IPS-20b (cell line): ENCODE results near the gene GALNT5.
"Not testable (repeated sequence)": the region's sequence is repeated elsewhere in the genome, so short reads cannot be mapped to it uniquely, and the experiment has no call there.

Experiments
- H3K27ac ChIP-seq: one replicate; pipeline ENCODE4 v1.5.1; 2013; ENCODE audit warnings: low read length
- H3K27me3 ChIP-seq: 2 replicates; pipeline ENCODE4 v1.6.1; 2013; ENCODE audit warnings: mild to moderate bottlenecking, low read length, inconsistent platforms; ENCODE audit not compliant: insufficient read depth
- H3K36me3 ChIP-seq: 2 replicates; pipeline ENCODE4 v1.6.1; 2013; ENCODE audit warnings: low read depth, mild to moderate bottlenecking, inconsistent platforms, low read length, moderate library complexity; ENCODE audit not compliant: insufficient read depth
- H3K4me1 ChIP-seq: 2 replicates; pipeline ENCODE4 v1.6.1; 2013; ENCODE audit warnings: mild to moderate bottlenecking, control low read depth, inconsistent platforms, low read length, moderate library complexity; ENCODE audit not compliant: insufficient read depth
- H3K4me3 ChIP-seq: 2 replicates; pipeline ENCODE4 v1.5.1; 2013; ENCODE audit warnings: mild to moderate bottlenecking, low read length, inconsistent platforms
- H3K9ac ChIP-seq: 2 replicates; pipeline ENCODE4 v1.6.1; 2013; ENCODE audit warnings: low read depth, mild to moderate bottlenecking, inconsistent platforms, low read length, moderate library complexity
- H3K9me3 ChIP-seq: 2 replicates; pipeline ENCODE4 v1.6.1; 2013; ENCODE audit warnings: mild to moderate bottlenecking, low read depth, low read length, inconsistent platforms; ENCODE audit not compliant: insufficient read depth

The GALNT5 gene

GRCh38 chr2:157267476-157267875 lies 10.0 kb downstream of the GALNT5 start:
- H3K4me3 ChIP-seq = no peak overlapping the region
- peaks cover 10% of the 10 kb centered on the region; the same call in 1 of the 2 replicates for H3K4me1 ChIP-seq
- no peaks in the 10 kb centered on the region for H3K9me3 ChIP-seq
- no peaks in the 10 kb centered on the region for H3K27me3 ChIP-seq
- no peaks in the 10 kb centered on the region for H3K36me3 ChIP-seq
- H3K9ac ChIP-seq = no peak overlapping the region
- H3K27ac ChIP-seq = no peak overlapping the region

- no peak overlapping the region for H3K9ac ChIP-seq
- no peak overlapping the region for H3K27ac ChIP-seq
Measured at GRCh38 chr2:157269060-157269459, 11.6 kb downstream of the GALNT5 start.

GRCh38 chr2:157269922-157270321 lies 12.4 kb downstream of the GALNT5 start:
- no peaks in the 10 kb centered on the region for H3K36me3 ChIP-seq
- H3K9ac ChIP-seq = no peak overlapping the region

More at GRCh38 chr2:157269060-157269459, 11.6 kb downstream of the GALNT5 start:
- Histone ChIP-seq H3K27me3 (no peaks in the 10 kb centered on the region), H3K36me3 (no peaks in the 10 kb centered on the region), H3K9me3 (no peaks in the 10 kb centered on the region), H3K4me3 (no peak overlapping the region), H3K4me1 (peaks cover 6% of the 10 kb centered on the region; the same call in 1 of the 2 replicates)

GRCh38 chr2:157271590-157272203 lies 14.2 kb downstream of the GALNT5 start:
- no peak overlapping the region for H3K9ac ChIP-seq
- H3K27ac ChIP-seq = no peak overlapping the region
- no peaks in the 10 kb centered on the region for H3K9me3 ChIP-seq
- no peaks in the 10 kb centered on the region for H3K36me3 ChIP-seq
- no peaks in the 10 kb centered on the region for H3K27me3 ChIP-seq
- H3K4me1 ChIP-seq = no peaks in the 10 kb centered on the region; the same call in 1 of the 2 replicates
- no peak overlapping the region for H3K4me3 ChIP-seq

More at GRCh38 chr2:157269922-157270321, 12.4 kb downstream of the GALNT5 start:
- no peaks in the 10 kb centered on the region for H3K27me3 ChIP-seq
- peaks cover 3% of the 10 kb centered on the region; the same call in 1 of the 2 replicates for H3K4me1 ChIP-seq
- H3K9me3 ChIP-seq = no peaks in the 10 kb centered on the region
- no peak overlapping the region for H3K4me3 ChIP-seq
- no peak overlapping the region for H3K27ac ChIP-seq

GRCh38 chr2:157279311-157279710 lies 21.8 kb downstream of the GALNT5 start:
- not testable (repeated sequence) for H3K27me3 ChIP-seq, H3K27ac ChIP-seq, H3K4me3 ChIP-seq, H3K9me3 ChIP-seq, H3K36me3 ChIP-seq, H3K9ac ChIP-seq, H3K4me1 ChIP-seq

- Histone ChIP-seq H3K27ac (no peak overlapping the region), H3K27me3 (no peaks in the 10 kb centered on the region), H3K4me1 (no peaks in the 10 kb centered on the region), H3K9me3 (no peaks in the 10 kb centered on the region), H3K36me3 (no peaks in the 10 kb centered on the region), H3K9ac (no peak overlapping the region), H3K4me3 (no peak overlapping the region)
Measured at GRCh38 chr2:157281316-157281715, 23.8 kb downstream of the GALNT5 start.

GRCh38 chr2:157283468-157283867 lies 26.0 kb downstream of the GALNT5 start:
- no peak overlapping the region for H3K9ac ChIP-seq
- no peak overlapping the region for H3K4me3 ChIP-seq
- H3K9me3 ChIP-seq = no peaks in the 10 kb centered on the region
- no peaks in the 10 kb centered on the region for H3K4me1 ChIP-seq
- no peak overlapping the region for H3K27ac ChIP-seq
- H3K36me3 ChIP-seq = no peaks in the 10 kb centered on the region
- no peaks in the 10 kb centered on the region for H3K27me3 ChIP-seq

GRCh38 chr2:157287160-157287559 lies 29.7 kb downstream of the GALNT5 start:
- Histone ChIP-seq H3K4me1 (no peaks in the 10 kb centered on the region), H3K9me3 (no peaks in the 10 kb centered on the region), H3K27ac (no peak overlapping the region), H3K9ac (no peak overlapping the region), H3K4me3 (no peak overlapping the region), H3K36me3 (no peaks in the 10 kb centered on the region), H3K27me3 (no peaks in the 10 kb centered on the region)

GRCh38 chr2:157290525-157290924 lies 33.0 kb downstream of the GALNT5 start:
- H3K27me3 ChIP-seq = no peaks in the 10 kb centered on the region
- H3K9ac ChIP-seq = no peak overlapping the region
- H3K36me3 ChIP-seq = no peaks in the 10 kb centered on the region
- H3K4me3 ChIP-seq = no peak overlapping the region
- H3K4me1 ChIP-seq = no peaks in the 10 kb centered on the region
- H3K27ac ChIP-seq = no peak overlapping the region
- no peaks in the 10 kb centered on the region for H3K9me3 ChIP-seq

- Histone ChIP-seq H3K36me3 (no peaks in the 10 kb centered on the region), H3K9me3 (no peaks in the 10 kb centered on the region), H3K27me3 (no peaks in the 10 kb centered on the region), H3K4me3 (no peak overlapping the region), H3K27ac (no peak overlapping the region), H3K4me1 (no peaks in the 10 kb centered on the region), H3K9ac (no peak overlapping the region)
Measured at GRCh38 chr2:157291018-157291417, 33.5 kb downstream of the GALNT5 start.

GRCh38 chr2:157292853-157293252 lies 35.3 kb downstream of the GALNT5 start:
- H3K27me3 ChIP-seq = no peaks in the 10 kb centered on the region
- no peak overlapping the region for H3K27ac ChIP-seq
- no peak overlapping the region for H3K9ac ChIP-seq
- H3K4me1 ChIP-seq = no peaks in the 10 kb centered on the region
- H3K36me3 ChIP-seq = no peaks in the 10 kb centered on the region
- no peaks in the 10 kb centered on the region for H3K9me3 ChIP-seq
- H3K4me3 ChIP-seq = no peak overlapping the region

- no peaks in the 10 kb centered on the region for H3K36me3 ChIP-seq
- H3K4me1 ChIP-seq = no peaks in the 10 kb centered on the region
- H3K27me3 ChIP-seq = no peaks in the 10 kb centered on the region
- no peak overlapping the region for H3K4me3 ChIP-seq
- H3K9me3 ChIP-seq = no peaks in the 10 kb centered on the region
- H3K27ac ChIP-seq = no peak overlapping the region
- no peak overlapping the region for H3K9ac ChIP-seq
Measured at GRCh38 chr2:157296490-157296889, 39.0 kb downstream of the GALNT5 start.
